ENCODE results near the gene SPA17. TPM values are rescaled to one million over a fixed set of nuclear protein-coding genes. Genes with fewer than 3 reads are reported as not detected.

Gene SPA17
- total RNA-seq, 1 donor from 2014 or later = 67.2 TPM

- no peaks in the 10 kb centered on the region for H3K9me3 Mint-ChIP-seq
- no peaks in the 10 kb centered on the region for H3K36me3 Mint-ChIP-seq
- Histone ChIP-seq H3K4me1 (peaks cover 42% of the 10 kb centered on the region), H3K9me3 (ENCODE audit: low read depth) (no peaks in the 10 kb centered on the region), H3F3A (ENCODE audit: low read depth) (peaks cover 17% of the 10 kb centered on the region), H3K36me3 (no peaks in the 10 kb centered on the region), H3K27me3 (peaks cover 83% of the 10 kb centered on the region), H3K4me3 (no peak overlapping the region), H3K4me2 (no peak overlapping the region), H3K9ac (no peak overlapping the region), H2AFZ (replicated peaks) (no peak overlapping the region), H4K20me1 (ENCODE audit: low read depth) (no peaks in the 10 kb centered on the region), H3K27ac (no peak overlapping the region), H3K79me2 (ENCODE audit: low read depth) (no peaks in the 10 kb centered on the region)
- no peak overlapping the region for H3K4me3 Mint-ChIP-seq
- H3K27me3 Mint-ChIP-seq (ENCODE audit: insufficient read depth, low read depth) = peaks cover 29% of the 10 kb centered on the region
- DNase-seq (ENCODE audit: low spot score) = no peak
- peaks cover 71% of the 10 kb centered on the region for H3K4me1 Mint-ChIP-seq
- TF ChIP-seq EZH2phosphoT487 (IDR thresholded peaks at IDR 0.05) (no peak), CTCF (IDR thresholded peaks at IDR 0.05) (no peak), EZH2 (IDR thresholded peaks at IDR 0.05) (no peak)
- H3K27ac Mint-ChIP-seq = peak overlapping the region; percentile 20
These were observed 48.5 kb downstream of the SPA17 start for GRCh38 chr11:124722176-124722575.

GRCh38 chr11:124724979-124725718, 51.4 kb downstream of the SPA17 start:
- no peak for TF ChIP-seq EZH2 (IDR thresholded peaks at IDR 0.05)
- no peak for TF ChIP-seq CTCF (IDR thresholded peaks at IDR 0.05)
- TF ChIP-seq EZH2phosphoT487 (IDR thresholded peaks at IDR 0.05) = no peak
- Mint-ChIP-seq H3K4me1 (peaks cover 60% of the 10 kb centered on the region), H3K27me3 (ENCODE audit: insufficient read depth, low read depth) (peaks cover 21% of the 10 kb centered on the region), H3K27ac (peak overlapping the region; percentile 64), H3K36me3 (no peaks in the 10 kb centered on the region), H3K4me3 (peak overlapping the region; percentile 15), H3K9me3 (no peaks in the 10 kb centered on the region)
- Histone ChIP-seq H4K20me1 (ENCODE audit: low read depth) (no peaks in the 10 kb centered on the region), H3K4me1 (peaks cover 28% of the 10 kb centered on the region), H3K4me3 (no peak overlapping the region), H3K9ac (no peak overlapping the region), H3K36me3 (no peaks in the 10 kb centered on the region), H3K27me3 (peaks cover 54% of the 10 kb centered on the region), H3K4me2 (peak overlapping the region; percentile 31), H3K9me3 (ENCODE audit: low read depth) (no peaks in the 10 kb centered on the region), H3K79me2 (ENCODE audit: low read depth) (no peaks in the 10 kb centered on the region), H3F3A (ENCODE audit: low read depth) (no peaks in the 10 kb centered on the region), H2AFZ (replicated peaks) (peak overlapping the region; percentile 63), H3K27ac (no peak overlapping the region)
- DNase-seq (ENCODE audit: low spot score) = no peak

- peaks cover 59% of the 10 kb centered on the region for H3K4me1 Mint-ChIP-seq
- Histone ChIP-seq H3K79me2 (ENCODE audit: low read depth) (no peaks in the 10 kb centered on the region), H3K9ac (no peak overlapping the region), H3K4me3 (no peak overlapping the region), H3K4me1 (peaks cover 28% of the 10 kb centered on the region), H3K36me3 (no peaks in the 10 kb centered on the region), H3K27ac (no peak overlapping the region), H4K20me1 (ENCODE audit: low read depth) (no peaks in the 10 kb centered on the region), H3K4me2 (no peak overlapping the region), H2AFZ (replicated peaks) (no peak overlapping the region), H3K9me3 (ENCODE audit: low read depth) (no peaks in the 10 kb centered on the region), H3F3A (ENCODE audit: low read depth) (no peaks in the 10 kb centered on the region), H3K27me3 (peaks cover 48% of the 10 kb centered on the region)
- no peak for TF ChIP-seq EZH2 (IDR thresholded peaks at IDR 0.05)
- TF ChIP-seq EZH2phosphoT487 (IDR thresholded peaks at IDR 0.05) = no peak
- TF ChIP-seq CTCF (IDR thresholded peaks at IDR 0.05) = no peak
- no peak for DNase-seq (ENCODE audit: low spot score)
- H3K4me3 Mint-ChIP-seq = peak overlapping the region; percentile 20
- H3K9me3 Mint-ChIP-seq = no peaks in the 10 kb centered on the region
- H3K27ac Mint-ChIP-seq = peak overlapping the region; percentile 0
- H3K36me3 Mint-ChIP-seq = no peaks in the 10 kb centered on the region
- peaks cover 21% of the 10 kb centered on the region for H3K27me3 Mint-ChIP-seq (ENCODE audit: insufficient read depth, low read depth)
These were observed 52.0 kb downstream of the SPA17 start for GRCh38 chr11:124725719-124726105.
